Amniotic epithelial cell (primary cell): ENCODE measurements around the gene RBX1.
"Not testable (repeated sequence)": the region's sequence is repeated elsewhere in the genome, so short reads cannot be mapped to it uniquely, and the experiment has no call there.

Experiments used
- DNase-seq: peaks from one replicate; pipeline ENCODE4 v3.0.0-alpha.2; 2010; ENCODE audit warnings: low read depth

The RBX1 gene

GRCh38 chr22:40972587-40972986 lies 21.4 kb downstream of the RBX1 start:
- no peak for DNase-seq

- DNase-seq, result no peak
Measured at GRCh38 chr22:40973144-40973543, 22.0 kb downstream of the RBX1 start.

GRCh38 chr22:40975366-40975765 lies 24.2 kb downstream of the RBX1 start:
- DNase-seq, result no peak

GRCh38 chr22:40976866-40977700 lies 25.9 kb downstream of the RBX1 start:
- no peak for DNase-seq

GRCh38 chr22:40979198-40979597 lies 28.0 kb downstream of the RBX1 start:
- DNase-seq, result no peak

GRCh38 chr22:40979871-40980270 lies 28.7 kb downstream of the RBX1 start:
- DNase-seq, result no peak

- no peak for DNase-seq
Measured at GRCh38 chr22:40982482-40983385, 31.6 kb downstream of the RBX1 start.

- DNase-seq, result no peak
Measured at GRCh38 chr22:40991298-40991697, 40.1 kb downstream of the RBX1 start.

- DNase-seq, result no peak
Measured at GRCh38 chr22:40995821-40996220, 44.6 kb downstream of the RBX1 start.

- DNase-seq, result no peak
Measured at GRCh38 chr22:40997520-40997919, 46.3 kb downstream of the RBX1 start.

GRCh38 chr22:41000040-41000565 lies 48.9 kb downstream of the RBX1 start:
- no peak for DNase-seq

GRCh38 chr22:41000941-41001721 lies 50.0 kb downstream of the RBX1 start:
- DNase-seq, result peak; percentile 8

- DNase-seq, result peak; percentile 84
Measured at GRCh38 chr22:41001722-41002122, 50.5 kb downstream of the RBX1 start.

GRCh38 chr22:41002386-41002785 lies 51.2 kb downstream of the RBX1 start:
- DNase-seq, result not testable (repeated sequence)

GRCh38 chr22:41003066-41003465 lies 51.9 kb downstream of the RBX1 start:
- DNase-seq, result no peak

- DNase-seq, result no peak
Measured at GRCh38 chr22:41003976-41004375, 52.8 kb downstream of the RBX1 start.

GRCh38 chr22:41009222-41009948 lies 58.2 kb downstream of the RBX1 start:
- DNase-seq, result no peak

GRCh38 chr22:41015003-41015402 lies 63.8 kb downstream of the RBX1 start:
- DNase-seq, result no peak

- no peak for DNase-seq
Measured at GRCh38 chr22:41021061-41021612, 70.0 kb downstream of the RBX1 start.

GRCh38 chr22:41021613-41022454 lies 70.7 kb downstream of the RBX1 start:
- peak; percentile 10 for DNase-seq
